Medulla oblongata (tissue), 1 donor: ENCODE measurements around the gene ABI3BP.

Experiments used
- DNase-seq: peaks from one replicate; pipeline ENCODE4 v3.0.0-alpha.2; 2015; ENCODE audit errors: extremely low spot score

ABI3BP gene

DNA sequence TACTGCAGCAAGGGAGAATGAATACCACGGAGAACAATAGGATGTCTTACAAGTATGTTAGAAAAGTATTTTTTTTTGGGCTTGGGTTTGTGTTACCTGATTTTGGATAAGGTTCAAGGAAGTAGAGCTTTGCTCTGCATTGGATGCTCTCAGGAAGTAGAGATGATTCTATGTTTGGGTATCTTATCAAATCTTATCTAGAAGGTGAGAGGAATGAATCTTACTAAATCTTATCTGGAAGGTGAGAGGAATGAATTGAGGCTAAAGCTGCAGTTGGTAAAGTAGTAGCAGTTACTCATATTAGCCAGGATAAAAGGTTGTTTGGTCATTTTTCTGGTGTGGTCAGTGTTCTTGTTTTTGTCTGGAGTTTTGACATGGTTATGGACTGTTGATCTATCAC, 266.5 kb downstream of the ABI3BP start:
- no peak for DNase-seq

GRCh38 chr3:100725935-100726513, 267.2 kb downstream of the ABI3BP start:
- no peak for DNase-seq

GRCh38 chr3:100720426-100720825, 272.8 kb downstream of the ABI3BP start:
- DNase-seq = no peak

DNA sequence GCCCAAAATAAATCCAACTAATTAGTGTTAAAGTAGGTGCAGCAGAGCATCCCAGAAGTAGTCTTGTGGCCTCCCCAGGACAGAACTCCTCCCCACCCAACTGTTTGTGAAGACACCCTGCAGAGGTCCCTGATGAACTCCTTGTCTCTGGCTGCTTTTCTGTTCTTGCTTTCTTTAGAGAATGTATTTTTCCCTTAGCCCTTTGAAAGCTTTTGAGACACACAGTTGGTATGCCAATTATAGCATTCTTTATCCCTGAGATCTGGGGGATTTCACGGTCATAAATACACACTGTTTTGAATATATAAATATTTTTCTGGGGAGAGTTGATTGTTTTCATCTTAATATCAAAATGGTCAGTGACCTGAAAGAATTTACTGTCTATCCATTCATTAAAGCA, 274.1 kb downstream of the ABI3BP start:
- no peak for DNase-seq

GRCh38 chr3:100717637-100718487, 275.4 kb downstream of the ABI3BP start:
- no peak for DNase-seq

DNA sequence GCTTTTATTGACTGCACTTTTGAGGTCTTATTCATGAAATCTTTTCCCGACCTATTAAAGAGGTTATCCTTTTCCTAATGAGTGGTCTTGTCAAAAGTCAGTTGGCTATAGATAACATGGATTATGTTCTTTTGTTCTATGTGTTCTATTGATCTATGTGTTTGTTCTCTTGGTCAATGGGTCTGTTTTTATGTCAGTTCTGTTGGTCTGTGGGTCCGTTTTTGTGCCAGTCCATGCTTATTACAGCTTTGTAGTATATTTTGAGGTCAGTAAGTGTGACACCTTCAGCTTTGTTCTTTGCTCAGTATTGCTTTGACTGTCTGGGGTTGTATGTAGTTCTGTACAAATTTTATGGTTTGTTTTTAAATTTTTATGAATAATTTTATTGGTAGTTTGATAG, 276.2 kb downstream of the ABI3BP start:
- DNase-seq = no peak

DNA sequence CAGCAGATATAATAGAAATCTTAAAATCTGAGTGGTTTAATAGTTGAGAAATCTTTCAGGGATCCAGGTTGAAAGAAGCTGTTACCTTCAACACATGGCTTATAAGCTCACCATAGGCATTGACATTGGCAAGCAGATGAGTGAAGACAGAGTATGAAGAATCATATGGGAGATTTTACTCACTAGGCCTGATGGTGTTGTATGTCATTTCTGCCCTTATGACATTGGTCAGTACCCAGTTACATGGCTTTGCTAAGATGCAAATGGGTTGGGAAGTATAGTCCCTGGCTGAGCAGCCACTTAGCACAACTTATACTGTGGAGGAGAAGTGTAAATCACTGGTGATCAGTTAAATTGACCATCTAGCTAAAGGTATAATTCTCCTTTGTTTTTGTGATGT, 278.0 kb downstream of the ABI3BP start:
- no peak for DNase-seq

- DNase-seq = peak; percentile 3
Measured at GRCh38 chr3:100710261-100710968, 282.8 kb downstream of the ABI3BP start.

GRCh38 chr3:100709842-100710260, 283.4 kb downstream of the ABI3BP start:
- peak; percentile 33 for DNase-seq

DNA sequence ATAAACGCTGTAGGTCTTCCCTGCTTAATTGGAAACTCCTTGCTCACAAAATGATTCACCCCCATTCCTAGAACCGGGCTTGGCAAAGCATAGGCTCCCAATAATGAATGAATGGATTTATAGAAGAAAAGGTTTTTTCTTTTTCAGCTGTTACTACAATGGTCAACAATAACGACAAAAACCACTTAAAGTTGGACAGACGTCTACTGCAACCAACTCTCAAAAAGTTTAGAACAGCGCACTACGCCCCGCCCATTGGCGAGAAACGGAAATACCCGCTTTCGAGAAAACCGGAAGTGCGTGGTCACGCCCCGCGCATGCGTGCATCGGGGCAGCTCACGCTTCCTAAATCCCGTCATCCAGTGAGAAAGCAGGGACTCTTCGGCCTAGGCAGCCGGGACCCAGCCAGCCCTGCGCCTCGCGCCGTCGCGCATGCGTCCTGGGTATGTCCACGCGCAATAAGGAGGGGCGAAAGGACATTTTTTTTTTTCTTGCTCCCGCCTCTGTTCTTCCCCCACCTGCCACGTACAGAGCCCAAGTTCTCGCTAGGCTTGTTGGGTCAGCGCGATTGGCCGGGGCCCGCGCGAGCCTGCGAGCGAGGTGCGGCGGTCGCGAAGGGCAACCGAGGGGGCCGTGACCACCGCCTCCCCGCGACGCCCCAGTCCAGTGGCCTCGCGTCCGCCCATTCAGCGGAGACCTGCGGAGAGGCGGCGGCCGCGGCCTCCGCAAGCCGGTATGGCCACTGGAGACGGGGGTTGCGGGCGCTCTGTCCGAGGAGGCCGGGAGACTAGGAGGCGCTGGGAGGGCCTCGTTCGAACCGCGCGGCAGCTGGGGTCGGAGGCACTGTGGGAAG, 284.0 kb downstream of the ABI3BP start, which contains the start of gene TFG:
Gene TFG, plus strand, starts transcription at position 506 of the 853 bp plus-strand sequence. CDS start 4,192 bp downstream, outside the sequence.
- DNase-seq = peak; percentile 99

- DNase-seq = no peak
Measured at GRCh38 chr3:100708644-100708988, 284.6 kb downstream of the ABI3BP start.

GRCh38 chr3:100706365-100706764, 286.9 kb downstream of the ABI3BP start:
- no peak for DNase-seq

DNA sequence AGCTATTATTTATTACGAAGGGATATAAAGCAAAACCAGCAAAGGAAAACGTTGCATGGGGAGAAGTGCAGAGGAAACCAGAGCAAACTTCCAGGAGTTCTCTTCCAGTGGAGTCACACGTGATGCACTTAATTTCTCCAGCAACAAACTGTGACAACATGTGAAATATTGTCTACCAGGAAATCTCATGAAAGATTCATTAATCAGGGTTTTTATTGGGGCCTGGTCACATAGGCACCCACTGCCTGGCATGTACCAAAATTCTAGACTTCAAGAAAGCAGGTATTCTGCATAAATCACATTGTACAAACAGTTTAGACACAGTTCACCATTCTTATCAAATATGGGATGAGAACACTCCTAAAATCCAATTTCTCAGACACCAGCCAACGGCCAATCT, 289.4 kb downstream of the ABI3BP start:
- no peak for DNase-seq

DNA sequence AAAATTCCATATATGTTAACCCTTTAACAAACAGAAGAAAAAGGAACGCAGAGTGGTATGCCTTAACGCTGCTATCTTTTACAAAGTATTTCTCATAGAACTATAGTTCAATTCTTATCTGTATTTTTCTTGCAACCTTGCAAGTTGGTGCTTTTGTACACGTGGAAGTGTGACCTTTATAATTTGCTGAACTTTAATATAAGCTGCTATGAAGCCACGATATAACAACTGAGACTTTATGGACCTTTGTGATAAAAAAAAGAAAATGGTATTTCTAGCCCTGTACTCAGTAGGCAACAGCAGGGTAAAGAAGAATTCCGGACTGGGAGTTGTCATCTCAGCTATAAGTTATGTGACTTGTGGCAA, 290.3 kb downstream of the ABI3BP start:
- no peak for DNase-seq

DNA sequence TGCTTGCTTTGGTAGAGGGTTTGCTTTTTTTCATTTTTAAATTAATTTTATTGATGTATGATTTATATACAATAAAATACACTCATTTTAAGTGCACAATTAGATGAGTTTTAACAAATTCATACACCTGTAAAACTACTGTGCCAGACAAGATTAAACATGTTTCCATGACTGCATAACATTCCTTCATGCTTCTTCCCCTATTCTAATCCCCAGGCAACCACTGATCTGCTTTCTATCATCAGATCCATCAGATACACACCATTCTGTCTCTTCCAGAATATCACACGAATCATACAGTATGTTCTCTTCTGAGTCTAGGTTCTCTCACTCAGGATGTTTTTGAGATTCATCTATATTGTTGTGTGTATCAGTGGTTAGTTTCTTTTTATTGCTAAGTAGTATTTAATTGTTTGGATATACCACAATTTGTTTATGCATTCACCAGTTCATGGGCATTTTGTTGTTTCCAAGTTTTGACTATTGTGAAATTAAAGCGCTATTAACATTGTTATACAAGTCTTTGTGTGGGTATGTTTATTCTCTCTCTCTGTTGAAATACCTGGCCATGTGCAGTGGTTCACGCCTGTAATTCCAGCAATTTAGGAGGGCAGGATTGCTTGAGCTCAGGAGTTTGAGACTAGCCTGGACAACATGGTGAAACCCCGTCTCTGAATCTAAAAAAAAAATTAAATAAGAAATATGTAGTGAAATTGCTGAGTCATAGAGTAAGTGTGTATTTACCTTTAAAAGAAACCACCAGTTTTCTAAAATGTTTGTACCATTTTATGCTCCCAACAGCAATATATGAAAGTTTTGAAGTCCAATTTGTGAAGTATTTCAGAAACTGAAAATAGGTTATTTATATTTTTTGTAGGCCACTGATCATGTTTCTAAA, 290.9 kb downstream of the ABI3BP start:
- no peak for DNase-seq

GRCh38 chr3:100700708-100701107, 292.5 kb downstream of the ABI3BP start:
- DNase-seq = no peak
